ENCODE measurements around the gene DSC1.

- TF ChIP-seq, protein P1, sequence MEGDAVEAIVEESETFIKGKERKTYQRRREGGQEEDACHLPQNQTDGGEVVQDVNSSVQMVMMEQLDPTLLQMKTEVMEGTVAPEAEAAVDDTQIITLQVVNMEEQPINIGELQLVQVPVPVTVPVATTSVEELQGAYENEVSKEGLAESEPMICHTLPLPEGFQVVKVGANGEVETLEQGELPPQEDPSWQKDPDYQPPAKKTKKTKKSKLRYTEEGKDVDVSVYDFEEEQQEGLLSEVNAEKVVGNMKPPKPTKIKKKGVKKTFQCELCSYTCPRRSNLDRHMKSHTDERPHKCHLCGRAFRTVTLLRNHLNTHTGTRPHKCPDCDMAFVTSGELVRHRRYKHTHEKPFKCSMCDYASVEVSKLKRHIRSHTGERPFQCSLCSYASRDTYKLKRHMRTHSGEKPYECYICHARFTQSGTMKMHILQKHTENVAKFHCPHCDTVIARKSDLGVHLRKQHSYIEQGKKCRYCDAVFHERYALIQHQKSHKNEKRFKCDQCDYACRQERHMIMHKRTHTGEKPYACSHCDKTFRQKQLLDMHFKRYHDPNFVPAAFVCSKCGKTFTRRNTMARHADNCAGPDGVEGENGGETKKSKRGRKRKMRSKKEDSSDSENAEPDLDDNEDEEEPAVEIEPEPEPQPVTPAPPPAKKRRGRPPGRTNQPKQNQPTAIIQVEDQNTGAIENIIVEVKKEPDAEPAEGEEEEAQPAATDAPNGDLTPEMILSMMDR (IDR thresholded peaks at IDR 0.05): no peak
- TF ChIP-seq, protein P2, sequence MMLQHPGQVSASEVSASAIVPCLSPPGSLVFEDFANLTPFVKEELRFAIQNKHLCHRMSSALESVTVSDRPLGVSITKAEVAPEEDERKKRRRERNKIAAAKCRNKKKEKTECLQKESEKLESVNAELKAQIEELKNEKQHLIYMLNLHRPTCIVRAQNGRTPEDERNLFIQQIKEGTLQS (CRISPR knock-in tag; conservative IDR thresholded peaks at IDR 0.05): no peak
- TF ChIP-seq ZNF263 (CRISPR knock-in tag; IDR thresholded peaks at IDR 0.05; ENCODE audit: low read depth): no peak
- no peak for TF ChIP-seq SP1 (CRISPR knock-in tag; conservative IDR thresholded peaks at IDR 0.05)
- TF ChIP-seq, protein P3, sequence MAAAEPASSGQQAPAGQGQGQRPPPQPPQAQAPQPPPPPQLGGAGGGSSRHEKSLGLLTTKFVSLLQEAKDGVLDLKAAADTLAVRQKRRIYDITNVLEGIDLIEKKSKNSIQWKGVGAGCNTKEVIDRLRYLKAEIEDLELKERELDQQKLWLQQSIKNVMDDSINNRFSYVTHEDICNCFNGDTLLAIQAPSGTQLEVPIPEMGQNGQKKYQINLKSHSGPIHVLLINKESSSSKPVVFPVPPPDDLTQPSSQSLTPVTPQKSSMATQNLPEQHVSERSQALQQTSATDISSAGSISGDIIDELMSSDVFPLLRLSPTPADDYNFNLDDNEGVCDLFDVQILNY (CRISPR knock-in tag; IDR thresholded peaks at IDR 0.05): no peak
- TF ChIP-seq TCF7 (CRISPR knock-in tag; IDR thresholded peaks at IDR 0.05; ENCODE audit: low read depth): no peak
- TF ChIP-seq MXD4 (CRISPR knock-in tag; IDR thresholded peaks at IDR 0.05; ENCODE audit: borderline replicate concordance): no peak
- no peak for TF ChIP-seq IRF2 (CRISPR knock-in tag; IDR thresholded peaks at IDR 0.05; ENCODE audit: borderline replicate concordance, low read depth)
- TF ChIP-seq TEAD1 (CRISPR knock-in tag; IDR thresholded peaks at IDR 0.05): no peak
- TF ChIP-seq USF2 (CRISPR knock-in tag; IDR thresholded peaks at IDR 0.05): no peak
- TF ChIP-seq, protein P4, sequence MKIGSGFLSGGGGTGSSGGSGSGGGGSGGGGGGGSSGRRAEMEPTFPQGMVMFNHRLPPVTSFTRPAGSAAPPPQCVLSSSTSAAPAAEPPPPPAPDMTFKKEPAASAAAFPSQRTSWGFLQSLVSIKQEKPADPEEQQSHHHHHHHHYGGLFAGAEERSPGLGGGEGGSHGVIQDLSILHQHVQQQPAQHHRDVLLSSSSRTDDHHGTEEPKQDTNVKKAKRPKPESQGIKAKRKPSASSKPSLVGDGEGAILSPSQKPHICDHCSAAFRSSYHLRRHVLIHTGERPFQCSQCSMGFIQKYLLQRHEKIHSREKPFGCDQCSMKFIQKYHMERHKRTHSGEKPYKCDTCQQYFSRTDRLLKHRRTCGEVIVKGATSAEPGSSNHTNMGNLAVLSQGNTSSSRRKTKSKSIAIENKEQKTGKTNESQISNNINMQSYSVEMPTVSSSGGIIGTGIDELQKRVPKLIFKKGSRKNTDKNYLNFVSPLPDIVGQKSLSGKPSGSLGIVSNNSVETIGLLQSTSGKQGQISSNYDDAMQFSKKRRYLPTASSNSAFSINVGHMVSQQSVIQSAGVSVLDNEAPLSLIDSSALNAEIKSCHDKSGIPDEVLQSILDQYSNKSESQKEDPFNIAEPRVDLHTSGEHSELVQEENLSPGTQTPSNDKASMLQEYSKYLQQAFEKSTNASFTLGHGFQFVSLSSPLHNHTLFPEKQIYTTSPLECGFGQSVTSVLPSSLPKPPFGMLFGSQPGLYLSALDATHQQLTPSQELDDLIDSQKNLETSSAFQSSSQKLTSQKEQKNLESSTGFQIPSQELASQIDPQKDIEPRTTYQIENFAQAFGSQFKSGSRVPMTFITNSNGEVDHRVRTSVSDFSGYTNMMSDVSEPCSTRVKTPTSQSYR (CRISPR knock-in tag; IDR thresholded peaks at IDR 0.05): no peak
- TF ChIP-seq, protein P5, sequence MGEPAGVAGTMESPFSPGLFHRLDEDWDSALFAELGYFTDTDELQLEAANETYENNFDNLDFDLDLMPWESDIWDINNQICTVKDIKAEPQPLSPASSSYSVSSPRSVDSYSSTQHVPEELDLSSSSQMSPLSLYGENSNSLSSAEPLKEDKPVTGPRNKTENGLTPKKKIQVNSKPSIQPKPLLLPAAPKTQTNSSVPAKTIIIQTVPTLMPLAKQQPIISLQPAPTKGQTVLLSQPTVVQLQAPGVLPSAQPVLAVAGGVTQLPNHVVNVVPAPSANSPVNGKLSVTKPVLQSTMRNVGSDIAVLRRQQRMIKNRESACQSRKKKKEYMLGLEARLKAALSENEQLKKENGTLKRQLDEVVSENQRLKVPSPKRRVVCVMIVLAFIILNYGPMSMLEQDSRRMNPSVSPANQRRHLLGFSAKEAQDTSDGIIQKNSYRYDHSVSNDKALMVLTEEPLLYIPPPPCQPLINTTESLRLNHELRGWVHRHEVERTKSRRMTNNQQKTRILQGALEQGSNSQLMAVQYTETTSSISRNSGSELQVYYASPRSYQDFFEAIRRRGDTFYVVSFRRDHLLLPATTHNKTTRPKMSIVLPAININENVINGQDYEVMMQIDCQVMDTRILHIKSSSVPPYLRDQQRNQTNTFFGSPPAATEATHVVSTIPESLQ (CRISPR knock-in tag; IDR thresholded peaks at IDR 0.05): no peak
Observed at GRCh38 chr18:31195063-31195462, 32.4 kb upstream of the DSC1 start.
